ENCODE measurements around the gene TIMP4. TPM values are rescaled to one million over a fixed set of nuclear protein-coding genes. Genes with fewer than 3 reads are reported as not detected.

The TIMP4 gene
- polyA plus RNA-seq, 1 donor (not counting 4 experiments of a cell fraction or from before 2014, with no cell fraction given), result 0.07 TPM

DNA sequence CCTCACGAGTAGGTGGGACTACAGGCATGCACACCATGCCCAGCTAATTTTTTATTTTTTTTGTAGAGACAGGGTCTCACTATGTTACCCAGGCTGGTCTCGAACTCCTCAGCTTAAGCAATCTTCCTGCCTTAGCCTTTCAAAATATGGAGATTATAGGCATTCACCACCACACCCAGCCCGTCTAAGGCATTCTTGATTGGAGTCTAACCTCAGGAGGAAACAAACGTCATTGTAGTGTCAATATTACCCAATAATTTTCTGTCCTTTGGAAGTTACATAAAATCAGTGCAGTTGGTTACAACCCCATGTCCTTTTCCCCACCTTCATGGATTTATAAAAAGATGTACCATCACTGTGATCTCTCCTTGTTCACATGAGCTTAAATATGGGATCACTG lies 41.8 kb downstream of the TIMP4 start:
- H3K4me2 ChIP-seq (ENCODE audit: control insufficient read depth, extremely low read depth, insufficient read depth, low read depth, low read length), result no peak overlapping the region
- H3K9me1 ChIP-seq (ENCODE audit: control insufficient read depth, extremely low read depth, insufficient read depth, low read length), result no peaks in the 10 kb centered on the region
- H3K27ac ChIP-seq (ENCODE audit: control insufficient read depth, insufficient read depth, low read length), result no peak overlapping the region
- H3K27me3 ChIP-seq (ENCODE audit: control insufficient read depth, extremely low read depth, insufficient read depth, low read length), result no peaks in the 10 kb centered on the region
- H4K20me1 ChIP-seq (ENCODE audit: control insufficient read depth, extremely low read depth, insufficient read depth, low read length), result no peaks in the 10 kb centered on the region
- H3K4me3 ChIP-seq (ENCODE audit: control insufficient read depth in 2 of 3, extremely low read depth in 1 of 3, insufficient read depth in 2 of 3, low read depth in 1 of 3, low read length in 3 of 3), result no peak overlapping the region
- H3K4me1 ChIP-seq (ENCODE audit: control insufficient read depth, extremely low read depth, insufficient read depth, low read length), result no peaks in the 10 kb centered on the region
- dilution Hi-C loops (cut with MboI; ENCODE audit: extremely low pct_ligation_motif_present, low sequenced_read_pairs), result no loop called here
- H3K79me2 ChIP-seq (ENCODE audit: control insufficient read depth, insufficient read depth, low read length), result no peaks in the 10 kb centered on the region
- H3K36me3 ChIP-seq (ENCODE audit: control insufficient read depth in 2 of 2, extremely low read depth in 1 of 2, insufficient read depth in 2 of 2, low read length in 2 of 2), result no peaks in the 10 kb centered on the region
- TF ChIP-seq, protein P1, sequence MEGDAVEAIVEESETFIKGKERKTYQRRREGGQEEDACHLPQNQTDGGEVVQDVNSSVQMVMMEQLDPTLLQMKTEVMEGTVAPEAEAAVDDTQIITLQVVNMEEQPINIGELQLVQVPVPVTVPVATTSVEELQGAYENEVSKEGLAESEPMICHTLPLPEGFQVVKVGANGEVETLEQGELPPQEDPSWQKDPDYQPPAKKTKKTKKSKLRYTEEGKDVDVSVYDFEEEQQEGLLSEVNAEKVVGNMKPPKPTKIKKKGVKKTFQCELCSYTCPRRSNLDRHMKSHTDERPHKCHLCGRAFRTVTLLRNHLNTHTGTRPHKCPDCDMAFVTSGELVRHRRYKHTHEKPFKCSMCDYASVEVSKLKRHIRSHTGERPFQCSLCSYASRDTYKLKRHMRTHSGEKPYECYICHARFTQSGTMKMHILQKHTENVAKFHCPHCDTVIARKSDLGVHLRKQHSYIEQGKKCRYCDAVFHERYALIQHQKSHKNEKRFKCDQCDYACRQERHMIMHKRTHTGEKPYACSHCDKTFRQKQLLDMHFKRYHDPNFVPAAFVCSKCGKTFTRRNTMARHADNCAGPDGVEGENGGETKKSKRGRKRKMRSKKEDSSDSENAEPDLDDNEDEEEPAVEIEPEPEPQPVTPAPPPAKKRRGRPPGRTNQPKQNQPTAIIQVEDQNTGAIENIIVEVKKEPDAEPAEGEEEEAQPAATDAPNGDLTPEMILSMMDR (optimal IDR thresholded peaks at IDR 0.05 in 1 of 3, IDR thresholded peaks at IDR 0.05 in 1 of 3, conservative IDR thresholded peaks at IDR 0.05 in 1 of 3; ENCODE audit: extremely low read depth in 1 of 3, insufficient read depth in 2 of 3, low read length in 3 of 3), result no peak
- TF ChIP-seq EZH2 (IDR thresholded peaks at IDR 0.05; ENCODE audit: low read length), result no peak
- DNase-seq (ENCODE audit: low read depth, low spot score), result no peak
- no peak for FAIRE-seq
- H3K9ac ChIP-seq (ENCODE audit: control insufficient read depth, extremely low read depth, insufficient read depth, low read length), result no peak overlapping the region
- H2AFZ ChIP-seq (ENCODE audit: control insufficient read depth, low read length), result no peak overlapping the region
- no peaks in the 10 kb centered on the region for H3K9me3 ChIP-seq (ENCODE audit: control insufficient read depth, low read depth, low read length)

DNA sequence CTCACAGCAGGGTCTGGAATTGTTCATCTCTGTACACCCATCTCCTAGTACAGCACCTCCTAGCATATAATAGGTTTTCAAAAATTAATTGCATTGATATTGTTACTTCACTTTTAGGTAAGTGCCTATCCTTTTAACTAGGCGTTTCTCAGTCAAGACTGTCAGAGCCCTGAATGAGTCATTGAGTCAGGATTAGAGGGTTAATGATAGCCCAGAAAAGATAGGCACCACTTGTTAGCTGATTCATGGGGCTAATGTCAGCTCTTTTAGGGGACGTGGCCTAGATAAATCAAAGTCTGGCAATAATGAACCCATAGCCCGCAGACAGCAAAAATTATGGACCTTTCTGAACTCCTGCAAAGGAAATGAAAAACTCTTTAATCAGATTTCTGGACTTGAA lies 42.9 kb downstream of the TIMP4 start:
- Histone ChIP-seq H4K20me1 (ENCODE audit: control insufficient read depth, extremely low read depth, insufficient read depth, low read length) (no peaks in the 10 kb centered on the region), H3K9ac (ENCODE audit: control insufficient read depth, extremely low read depth, insufficient read depth, low read length) (no peak overlapping the region), H3K36me3 (ENCODE audit: control insufficient read depth in 2 of 2, extremely low read depth in 1 of 2, insufficient read depth in 2 of 2, low read length in 2 of 2) (no peaks in the 10 kb centered on the region), H3K4me1 (ENCODE audit: control insufficient read depth, extremely low read depth, insufficient read depth, low read length) (no peaks in the 10 kb centered on the region), H3K27me3 (ENCODE audit: control insufficient read depth, extremely low read depth, insufficient read depth, low read length) (no peaks in the 10 kb centered on the region), H3K9me1 (ENCODE audit: control insufficient read depth, extremely low read depth, insufficient read depth, low read length) (no peaks in the 10 kb centered on the region), H3K4me3 (ENCODE audit: control insufficient read depth in 2 of 3, extremely low read depth in 1 of 3, insufficient read depth in 2 of 3, low read depth in 1 of 3, low read length in 3 of 3) (no peak overlapping the region), H3K79me2 (ENCODE audit: control insufficient read depth, insufficient read depth, low read length) (no peaks in the 10 kb centered on the region), H2AFZ (ENCODE audit: control insufficient read depth, low read length) (no peak overlapping the region), H3K9me3 (ENCODE audit: control insufficient read depth, low read depth, low read length) (no peaks in the 10 kb centered on the region), H3K27ac (ENCODE audit: control insufficient read depth, insufficient read depth, low read length) (no peak overlapping the region), H3K4me2 (ENCODE audit: control insufficient read depth, extremely low read depth, insufficient read depth, low read depth, low read length) (no peak overlapping the region)
- no peak for TF ChIP-seq EZH2 (IDR thresholded peaks at IDR 0.05; ENCODE audit: low read length)
- TF ChIP-seq, protein P1 (optimal IDR thresholded peaks at IDR 0.05 in 1 of 3, IDR thresholded peaks at IDR 0.05 in 1 of 3, conservative IDR thresholded peaks at IDR 0.05 in 1 of 3; ENCODE audit: extremely low read depth in 1 of 3, insufficient read depth in 2 of 3, low read length in 3 of 3), result no peak
- no peak for FAIRE-seq
- dilution Hi-C loops (cut with MboI; ENCODE audit: extremely low pct_ligation_motif_present, low sequenced_read_pairs), result no loop called here
- DNase-seq (ENCODE audit: low read depth, low spot score), result no peak
